Measurements from ENCODE around the gene GEMIN4.
"Not testable (repeated sequence)": the region's sequence is repeated elsewhere in the genome, so short reads cannot be mapped to it uniquely, and the experiment has no call there.

The GEMIN4 gene

GRCh38 chr17:752002-752619 lies at the start of gene GEMIN4:
TSS of gene GEMIN4 (minus strand) at chr17:752264. CDS start at chr17:752142, 122 bp downstream.
- peak; percentile 98 for DNase-seq

GRCh38 chr17:801660-802059 lies 49.6 kb upstream of the GEMIN4 start:
- no peak for DNase-seq

GRCh38 chr17:800446-801242 lies 48.6 kb upstream of the GEMIN4 start:
- DNase-seq: no peak

- DNase-seq: no peak
These were observed 47.2 kb upstream of the GEMIN4 start for GRCh38 chr17:799261-799660.

- no peak for DNase-seq
These were observed 46.2 kb upstream of the GEMIN4 start for GRCh38 chr17:798246-798645.

- DNase-seq: no peak
These were observed 45.3 kb upstream of the GEMIN4 start for GRCh38 chr17:797236-797840.

- no peak for DNase-seq
These were observed 44.5 kb upstream of the GEMIN4 start for GRCh38 chr17:796609-797008.

- DNase-seq: no peak
These were observed 43.7 kb upstream of the GEMIN4 start for GRCh38 chr17:795721-796120.

GRCh38 chr17:795276-795675 lies 43.2 kb upstream of the GEMIN4 start:
- DNase-seq: no peak

GRCh38 chr17:794876-795275 lies 42.8 kb upstream of the GEMIN4 start:
- peak; percentile 49 to 58 for DNase-seq

GRCh38 chr17:792277-792676 lies 40.2 kb upstream of the GEMIN4 start:
- DNase-seq: no peak

GRCh38 chr17:791829-792228 lies 39.8 kb upstream of the GEMIN4 start:
- DNase-seq: no peak

GRCh38 chr17:790874-791247 lies 38.8 kb upstream of the GEMIN4 start:
- not testable (repeated sequence) for DNase-seq

- not testable (repeated sequence) for DNase-seq
These were observed 38.1 kb upstream of the GEMIN4 start for GRCh38 chr17:789931-790873.

GRCh38 chr17:789160-789840 lies 37.2 kb upstream of the GEMIN4 start:
- DNase-seq: no peak

- no peak for DNase-seq
These were observed 36.5 kb upstream of the GEMIN4 start for GRCh38 chr17:788551-788950.

GRCh38 chr17:787641-788221 lies 35.7 kb upstream of the GEMIN4 start:
- no peak for DNase-seq

- DNase-seq: not testable (repeated sequence)
These were observed 33.8 kb upstream of the GEMIN4 start for GRCh38 chr17:785901-786300.

- DNase-seq: peak; percentile 10 to 14
These were observed 32.1 kb upstream of the GEMIN4 start for GRCh38 chr17:784143-784542.

GRCh38 chr17:781805-782731 lies 30.0 kb upstream of the GEMIN4 start, which contains the start of the genes GLOD4 and MRM3:
TSS of gene GLOD4 (minus strand) at chr17:782280. CDS start at chr17:782255, 25 bp downstream.
TSS of gene MRM3 (plus strand) at chr17:782353. CDS start at chr17:782379, 26 bp downstream.
- peak; percentile 93 to 94 for DNase-seq

- no peak for DNase-seq
These were observed 26.0 kb upstream of the GEMIN4 start for GRCh38 chr17:778096-778495.

Measured in activated CD4-positive, alpha-beta T cell treated with anti-CD3 and anti-CD28 coated beads, Interleukin-2, amount 50 U/mL, for 48 hours (primary cell).